IMR-90 (cell line): ENCODE measurements around the gene MEGF6. TPM values are rescaled to one million over a fixed set of nuclear protein-coding genes. Genes with fewer than 3 reads are reported as not detected.

ENCODE experiments used
- ATAC-seq: fragments of 200-7000 bp; cut with Tn5 transposase; 2 replicates; pipeline ENCODE4 v1.9.1; 2020; ENCODE audit warnings: low read depth, mild to moderate bottlenecking, moderate library complexity
- BruUV-seq: library from RNA; stranded (reverse); fragments of 400-500 nt; replicated peaks from 2 replicates; lab custom pipeline; 2021; lab: Mats Ljungman, UMichigan
- CTCF ChIA-PET: fragments of 300-600 bp; formaldehyde crosslinking; extraction: SDS; loops from one replicate; lab custom pipeline; 2021; ENCODE audit warnings: antibody characterized with exemption; lab: Yijun Ruan, JAX
- POLR2A ChIA-PET: fragments of 300-600 bp; sonication (Branson Sonifier 250); formaldehyde crosslinking; loops from one replicate; lab custom pipeline; 2022; ENCODE audit warnings: antibody characterized with exemption; ENCODE audit not compliant: unreplicated experiment; lab: Charles Lee
- DNase-seq: peaks from one replicate; pipeline ENCODE4 v3.0.0; 2013
- H2AFZ ChIP-seq: replicated peaks from 2 replicates; pipeline ENCODE3; 2013; ENCODE audit warnings: low read length, mild to moderate bottlenecking; ENCODE audit not compliant: poor library complexity
- H2AK5ac ChIP-seq: 2 replicates; pipeline ENCODE4 v1.6.1; 2013; ENCODE audit warnings: low read depth, low read length, inconsistent platforms
- H2AK9ac ChIP-seq: replicated peaks from 2 replicates; pipeline ENCODE3; 2013; ENCODE audit warnings: mild to moderate bottlenecking, low read depth, low read length, moderate library complexity; ENCODE audit not compliant: poor library complexity
- H2BK120ac ChIP-seq: 2 replicates; pipeline ENCODE4 v1.6.1; 2013; ENCODE audit warnings: low read depth, low read length, inconsistent platforms
- H2BK15ac ChIP-seq: 3 replicates; pipeline ENCODE4 v1.6.1; 2013; ENCODE audit warnings: low read depth, low read length, inconsistent platforms
- H2BK20ac ChIP-seq: 2 replicates; pipeline ENCODE4 v1.6.1; 2013; ENCODE audit warnings: low read depth, mild to moderate bottlenecking, inconsistent platforms, low read length, moderate library complexity
- H2BK5ac ChIP-seq: 2 replicates; pipeline ENCODE4 v1.6.1; 2013; ENCODE audit warnings: mild to moderate bottlenecking, low read depth, low read length, inconsistent platforms; ENCODE audit not compliant: poor library complexity, severe bottlenecking
- H3K14ac ChIP-seq: replicated peaks from 2 replicates; pipeline ENCODE4 v1.6.1; 2013; ENCODE audit warnings: low read depth, low read length, inconsistent platforms
- H3K18ac ChIP-seq: 2 replicates; pipeline ENCODE4 v1.6.1; 2013; ENCODE audit warnings: low read depth, low read length, control low read depth
- H3K23ac ChIP-seq: 2 replicates; pipeline ENCODE4 v1.6.1; 2013; ENCODE audit warnings: low read depth, low read length, inconsistent platforms
- H3K27ac ChIP-seq: 2 replicates; pipeline ENCODE4 v1.5.1; 2013; ENCODE audit warnings: mild to moderate bottlenecking, control low read depth, low read length; ENCODE audit not compliant: insufficient read depth
- H3K27me3 ChIP-seq: 2 replicates; pipeline ENCODE4 v1.6.1; 2013; ENCODE audit warnings: low read length; ENCODE audit not compliant: control insufficient read depth, insufficient read depth
- H3K36me3 ChIP-seq: 2 replicates; pipeline ENCODE4 v1.6.1; 2013; ENCODE audit warnings: low read length, mixed read lengths; ENCODE audit not compliant: control insufficient read depth, insufficient read depth
- H3K4ac ChIP-seq: 2 replicates; pipeline ENCODE4 v1.6.1; 2013; ENCODE audit warnings: low read depth, low read length, inconsistent platforms
- H3K4me1 ChIP-seq: 2 replicates; pipeline ENCODE4 v1.6.1; 2013; ENCODE audit warnings: low read length, mixed read lengths; ENCODE audit not compliant: control insufficient read depth, insufficient read depth
- H3K4me2 ChIP-seq: 2 replicates; pipeline ENCODE4 v1.6.1; 2013; ENCODE audit warnings: low read depth, mild to moderate bottlenecking, control low read depth, low read length, moderate library complexity
- H3K4me3 ChIP-seq: 2 replicates; pipeline ENCODE4 v1.5.1; 2013; ENCODE audit warnings: low read depth, mild to moderate bottlenecking, control low read depth, low read length, moderate library complexity; ENCODE audit not compliant: insufficient read depth
- H3K56ac ChIP-seq: 2 replicates; pipeline ENCODE4 v1.6.1; 2013; ENCODE audit warnings: low read length, inconsistent platforms; ENCODE audit not compliant: insufficient read depth; ENCODE audit errors: extremely low read depth
- H3K79me1 ChIP-seq, 2 experiments: 2 replicates each; pipeline ENCODE4 v1.6.1; 2013; ENCODE audit warnings: low read length in 2 of 2, inconsistent platforms in 1 of 2, low read depth in 1 of 2
- H3K9ac ChIP-seq: 2 replicates; pipeline ENCODE4 v1.6.1; 2013; ENCODE audit warnings: low read depth, low read length, control low read depth
- H3K9me1 ChIP-seq: 2 replicates; pipeline ENCODE4 v1.6.1; 2013; ENCODE audit warnings: low read length, inconsistent platforms; ENCODE audit not compliant: insufficient read depth
- H3K9me3 ChIP-seq: 2 replicates; pipeline ENCODE4 v1.6.1; 2013; ENCODE audit warnings: low read length; ENCODE audit not compliant: control insufficient read depth, insufficient read depth
- H4K20me1 ChIP-seq: 2 replicates; pipeline ENCODE4 v1.6.1; 2013; ENCODE audit warnings: low read length, inconsistent platforms; ENCODE audit not compliant: insufficient read depth
- H4K5ac ChIP-seq: 2 replicates; pipeline ENCODE4 v1.6.1; 2013; ENCODE audit warnings: mild to moderate bottlenecking, low read depth, low read length, control low read depth
- H4K8ac ChIP-seq, 2 experiments: 2 replicates each; pipeline ENCODE4 v1.6.1; 2013; ENCODE audit warnings: low read depth in 2 of 2, low read length in 2 of 2, control low read depth in 1 of 2, inconsistent platforms in 1 of 2
- H4K91ac ChIP-seq: 2 replicates; pipeline ENCODE4 v1.6.1; 2013; ENCODE audit warnings: low read depth, low read length, inconsistent platforms; ENCODE audit not compliant: insufficient read depth
- CTCF ChIP-seq: conservative IDR thresholded peaks from 2 replicates; pipeline ENCODE4 v1.5.1; 2012; ENCODE audit warnings: mild to moderate bottlenecking, low read depth, low read length, improper control_type of control experiment
- FOS ChIP-seq: fragments of 150-350 bp; IDR thresholded peaks from 2 replicates; pipeline ENCODE4 v1.6.1; 2016; ENCODE audit warnings: low read depth, low read length
- RAD21 ChIP-seq: IDR thresholded peaks from 2 replicates; pipeline ENCODE4 v1.6.1; 2012; ENCODE audit warnings: low read length, improper control_type of control experiment
- RCOR1 ChIP-seq: IDR thresholded peaks from 2 replicates; pipeline ENCODE4 v1.6.1; 2012; ENCODE audit warnings: mild to moderate bottlenecking, low read length, improper control_type of control experiment; ENCODE audit not compliant: insufficient replicate concordance
- SMC3 ChIP-seq: fragments of 150-350 bp; IDR thresholded peaks from 2 replicates; pipeline ENCODE4 v1.6.1; 2016; ENCODE audit warnings: low read depth, mild to moderate bottlenecking, antibody characterized with exemption, low read length, moderate library complexity
- WGBS, 2 experiments: methylation state at CpG; one replicate each; pipeline versions ENCODE4 v1.1.5 to v1.1.7; 2013; ENCODE audit warnings: missing lambda C conversion rate in 2 of 2; ENCODE audit not compliant: insufficient read length in 1 of 2; ENCODE audit errors: extremely low coverage in 2 of 2; 5-methylcytosine and 5-hydroxymethylcytosine counted together
- dilution Hi-C: fragments of 300-500 bp; cut with HindIII; formaldehyde crosslinking; loops from one replicate; pipeline ENCODE4 v1.14.3; 2018; ENCODE audit warnings: low sequenced_read_pairs; ENCODE audit not compliant: unreplicated experiment
- in situ Hi-C: fragments of 300-500 bp; cut with MboI; formaldehyde crosslinking; loops from 3 replicates; pipeline ENCODE4 v1.14.3; 2019; ENCODE audit warnings: low sequenced_read_pairs, inconsistent platforms, mixed read lengths
- intact Hi-C: fragments of 100-400 bp; cut with micrococcal nuclease; formaldehyde crosslinking; loops from 2 replicates; pipeline ENCODE4 v1.10.0; 2022
- polyA plus RNA-seq, 3 experiments: library from polyadenylated mRNA; depleted of rRNA; stranded (reverse); fragments of >200 nt; gene quantifications; 2 replicates each; pipeline ENCODE4 v1.2.3, GENCODE V29; 2012; ENCODE audit warnings: low replicate concordance in 1 of 3
- total RNA-seq: library from RNA; depleted of rRNA; stranded (reverse); fragments of >200 nt; gene quantifications from 2 replicates; pipeline ENCODE4 v1.2.3, GENCODE V29; 2012

The MEGF6 gene
- total and polyA plus RNA-seq, 2 of the 4 experiments (the other 2 are of a cell fraction): 0.72 to 4.1 TPM

DNA sequence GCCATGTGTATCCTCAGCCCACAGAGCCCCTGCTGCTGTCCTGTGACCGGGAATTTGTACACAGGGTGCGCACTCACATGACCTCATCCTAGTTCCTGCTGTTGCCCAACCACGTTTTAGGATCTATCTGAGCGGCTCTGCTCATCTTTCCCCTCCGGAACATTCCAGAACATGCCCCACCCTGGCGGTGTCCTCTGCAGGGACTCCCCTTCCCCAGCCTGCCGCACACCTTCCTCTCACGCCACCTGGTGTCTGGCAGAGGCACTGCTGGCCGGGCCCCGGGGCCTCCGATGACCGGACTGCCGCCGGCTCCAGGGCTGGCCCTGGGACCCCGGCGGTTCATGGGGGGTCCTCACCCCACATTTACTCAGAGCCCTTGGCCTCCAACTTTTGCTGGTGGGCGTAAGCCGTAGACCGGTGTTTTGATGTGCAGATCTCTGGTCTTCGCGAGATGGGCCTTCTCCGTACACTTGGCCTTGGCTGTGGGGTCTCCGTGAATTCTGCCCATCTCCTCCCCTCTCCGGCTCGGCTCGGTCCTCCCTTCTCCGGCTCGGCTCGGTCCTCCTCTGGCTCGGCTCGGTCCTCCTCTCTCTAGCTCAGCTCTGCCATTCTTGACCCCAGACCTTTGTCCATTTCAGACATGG, 127.4 kb downstream of the MEGF6 start:
- ChIA-PET POLR2A (no interaction called here), CTCF (interaction anchor here (3.2 kb wide), 1 partner anchor 31 kb away, joined by 12 read pairs; no protein-coding TSS in a partner anchor)
- dilution Hi-C loops: no loop called here
- 75% methylated on average over 9 of the region's 31 CpGs; no CpG with 5 or more reads in 1 of the 2 experiments for WGBS, 2 experiments
- Histone ChIP-seq H2BK120ac (no peak overlapping the region), H3K4me1 (no peaks in the 10 kb centered on the region), H3K4me3 (no peak overlapping the region), H3K23ac (no peak overlapping the region), H3K14ac (no peak overlapping the region), H3K18ac (no peak overlapping the region), H3K4me2 (no peak overlapping the region), H3K79me1 (no peaks in the 10 kb centered on the region), H4K91ac (no peak overlapping the region), H2BK15ac (no peak overlapping the region), H3K56ac (no peak overlapping the region), H3K27ac (no peak overlapping the region), H2AK5ac (no peak overlapping the region), H3K9me1 (no peaks in the 10 kb centered on the region), H2AFZ (peak overlapping the region; percentile 43), H2AK9ac (no peak overlapping the region), H3K27me3 (peaks cover 2% of the 10 kb centered on the region; the same call in 1 of the 2 replicates), H4K5ac (no peak overlapping the region), H3K9ac (no peak overlapping the region), H2BK20ac (no peak overlapping the region), H3K9me3 (peaks cover 4% of the 10 kb centered on the region), H2BK5ac (no peak overlapping the region), H4K20me1 (no peaks in the 10 kb centered on the region; the same call in 1 of the 2 replicates), H3K4ac (no peak overlapping the region), H4K8ac (no peak overlapping the region), H3K36me3 (no peaks in the 10 kb centered on the region)
- ATAC-seq (peak; percentile 79), DNase-seq (no peak)
- in situ Hi-C loops: no loop called here
- no TSS peak for BruUV-seq
- intact Hi-C loops: loop anchor here (1.0 kb wide), 1 partner anchor 31 kb away; no protein-coding TSS in a partner anchor
- TF ChIP-seq SMC3: peak; percentile 77
- peak; percentile 60 for TF ChIP-seq RAD21
- no peak for TF ChIP-seq FOS
- TF ChIP-seq RCOR1: no peak
- peak; percentile 66 for TF ChIP-seq CTCF
